ENCODE measurements around the gene TFF3.

Gene TFF3

GRCh38 chr21:42356046-42356445 is 40.8 kb upstream of the TFF3 start:
- no peaks in the 10 kb centered on the region for H3K4me1 ChIP-seq
- H3K36me3 ChIP-seq: no peaks in the 10 kb centered on the region
- H3K9me3 ChIP-seq: peaks cover 0 to 19% (median 18%) of the 10 kb centered on the region in 3 donors
- intact Hi-C loops (cut with DNase I; ENCODE audit: low total_unique reads): no loop called here
- peaks cover 0 to 19% of the 10 kb centered on the region in 2 donors for H3K27me3 ChIP-seq
- DNase-seq: no peak
- H3K4me3 ChIP-seq: no peak overlapping the region
- no peak for TF ChIP-seq CTCF (IDR thresholded peaks at IDR 0.05)
- H3K27ac ChIP-seq: no peak overlapping the region

DNA sequence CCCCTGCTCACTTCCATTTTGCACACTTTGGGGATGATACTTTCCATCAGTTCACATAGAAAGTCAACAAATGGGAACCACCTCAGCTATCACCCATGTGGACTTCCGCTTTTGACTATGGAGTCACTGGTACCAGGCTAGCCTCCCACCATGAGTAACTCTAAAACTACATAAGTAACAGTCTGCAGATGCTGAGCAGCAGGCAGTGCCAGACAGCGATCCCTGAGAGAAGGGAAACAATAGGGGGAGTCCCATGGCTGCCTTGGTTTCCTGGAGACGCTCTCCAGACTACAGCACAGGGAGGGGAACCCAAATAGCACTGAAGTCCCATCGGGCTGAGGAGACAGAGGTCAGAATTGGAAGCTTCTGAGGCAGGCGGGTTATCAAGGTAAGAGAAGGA is 38.4 kb upstream of the TFF3 start:
- Histone ChIP-seq H3K4me3 (no peak overlapping the region), H3K4me1 (no peaks in the 10 kb centered on the region), H3K9me3 (peaks cover 0 to 18% (median 16%) of the 10 kb centered on the region in 3 donors), H3K27me3 (peaks cover 0 to 23% of the 10 kb centered on the region in 2 donors), H3K27ac (no peak overlapping the region), H3K36me3 (no peaks in the 10 kb centered on the region)
- intact Hi-C loops (cut with DNase I; ENCODE audit: low total_unique reads): no loop called here
- DNase-seq: no peak
- no peak for TF ChIP-seq CTCF (IDR thresholded peaks at IDR 0.05)

DNA sequence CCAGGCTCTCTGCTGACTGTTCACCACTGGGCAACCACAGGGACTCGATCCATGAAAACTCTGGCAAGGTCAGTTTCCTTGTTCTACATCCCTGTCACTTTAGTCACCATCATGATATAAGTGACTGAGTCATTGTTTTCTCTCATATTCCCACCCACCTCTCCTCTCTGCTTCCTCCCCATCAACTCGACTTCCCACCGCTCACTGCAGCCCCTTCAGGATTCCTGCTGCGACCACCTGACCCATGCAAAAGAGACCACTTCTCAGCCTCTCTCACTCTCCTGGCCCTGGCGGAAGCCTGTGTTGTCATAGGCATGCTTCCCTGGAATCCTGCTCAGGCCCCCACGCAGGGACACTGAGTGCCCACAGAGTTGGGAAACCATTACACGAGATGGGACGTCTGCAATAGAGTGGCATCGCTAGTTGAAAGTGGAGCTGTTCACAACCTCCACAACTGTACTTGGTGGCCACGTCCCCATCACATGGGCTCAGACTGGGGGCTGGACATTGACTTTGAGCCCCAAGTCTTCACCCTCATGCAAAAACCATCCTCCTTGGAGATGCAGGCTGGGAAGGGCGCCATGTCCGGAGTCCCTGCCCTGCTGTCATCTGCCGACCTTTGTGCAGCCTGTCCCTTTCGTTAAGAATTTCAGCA is 37.4 kb upstream of the TFF3 start:
- DNase-seq: peak in 1 of 2 donors; percentile 40
- Histone ChIP-seq H3K9me3 (peaks cover 0 to 18% (median 16%) of the 10 kb centered on the region in 3 donors), H3K27me3 (peaks cover 0 to 19% of the 10 kb centered on the region in 2 donors), H3K36me3 (no peaks in the 10 kb centered on the region), H3K4me1 (no peaks in the 10 kb centered on the region), H3K4me3 (no peak overlapping the region), H3K27ac (no peak overlapping the region)
- no peak for TF ChIP-seq CTCF (IDR thresholded peaks at IDR 0.05)
- intact Hi-C loops (cut with DNase I; ENCODE audit: low total_unique reads): no loop called here

- Histone ChIP-seq H3K9me3 (peaks cover 0 to 15% (median 11%) of the 10 kb centered on the region in 3 donors), H3K4me1 (no peaks in the 10 kb centered on the region), H3K27ac (no peak overlapping the region), H3K36me3 (no peaks in the 10 kb centered on the region), H3K4me3 (no peak overlapping the region), H3K27me3 (peaks cover 0 to 25% of the 10 kb centered on the region in 2 donors)
- no peak for TF ChIP-seq CTCF (IDR thresholded peaks at IDR 0.05)
- DNase-seq: peak in 1 of 2 donors; percentile 33
- intact Hi-C loops (cut with DNase I; ENCODE audit: low total_unique reads): no loop called here
Measured at GRCh38 chr21:42351626-42352440, 36.6 kb upstream of the TFF3 start.

DNA sequence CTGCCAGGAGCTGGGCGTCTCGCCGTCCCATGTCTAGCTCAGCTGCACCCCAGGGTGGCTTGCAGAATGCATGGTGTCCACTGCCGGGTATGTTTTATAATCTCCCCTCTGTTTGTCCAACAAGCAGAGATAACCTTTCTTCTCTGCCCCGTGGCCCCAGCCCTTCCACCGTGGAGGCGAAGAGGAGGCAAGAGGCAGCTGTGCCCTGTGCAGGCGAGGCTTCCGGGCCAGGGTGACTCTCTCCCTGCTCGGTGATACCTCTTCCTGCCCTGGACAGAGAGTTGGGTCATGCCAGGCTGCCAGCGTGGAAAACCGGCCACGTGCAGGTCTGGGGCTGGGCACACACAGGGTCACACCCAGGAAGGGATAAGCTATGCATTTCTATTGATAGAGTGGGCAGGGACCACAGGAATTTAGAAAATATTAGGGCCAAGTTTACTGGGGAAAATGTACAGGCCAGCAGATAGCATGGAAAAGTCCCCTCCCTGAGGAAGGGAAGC is 35.8 kb upstream of the TFF3 start, which contains the start of gene TFF2:
Gene TFF2 (minus strand): TSS at position 68 of the 500 bp plus-strand sequence. CDS start 37 bp downstream, at position 31.
- intact Hi-C loops (cut with DNase I; ENCODE audit: low total_unique reads): no loop called here
- Histone ChIP-seq H3K36me3 (no peaks in the 10 kb centered on the region), H3K4me1 (no peaks in the 10 kb centered on the region), H3K4me3 (no peak within 1 kb of the TSS), H3K27ac (no peak within 1 kb of the TSS), H3K9me3 (peaks cover 0 to 13% (median 10%) of the 10 kb centered on the region in 3 donors), H3K27me3 (peaks cover 0 to 30% of the 10 kb centered on the region in 2 donors)
- TF ChIP-seq CTCF (IDR thresholded peaks at IDR 0.05): no peak
- DNase-seq: peak in 1 of 2 donors; percentile 37
